ENCODE results near the gene ST7. TPM values are rescaled to one million over a fixed set of nuclear protein-coding genes. Genes with fewer than 3 reads are reported as not detected.

Gene ST7
- total and polyA plus RNA-seq, 2 of the 13 experiments (the other 11 are each of a cell fraction or from before 2014, with no cell fraction given) = 17.3 to 23.5 TPM

- Histone ChIP-seq H3K9me3 (ENCODE audit: low read length) (no peaks in the 10 kb centered on the region), H4K20me1 (ENCODE audit: insufficient read depth, low read length) (no peaks in the 10 kb centered on the region), H2AFZ (ENCODE audit: low read length) (no peak overlapping the region), H3K4me1 (ENCODE audit: insufficient read depth, low read length) (no peaks in the 10 kb centered on the region), H3K79me2 (ENCODE audit: insufficient read depth, low read length) (no peaks in the 10 kb centered on the region), H3K36me3 (replicated peaks in 1 of 2; ENCODE audit: control insufficient read depth in 1 of 2, insufficient read depth in 2 of 2, low read length in 2 of 2) (peaks cover 13 to 85% of the 10 kb centered on the region in 2 experiments; a peak in 4 of 5 replicates), H3K4me2 (ENCODE audit: low read depth, low read length) (no peak overlapping the region), H3K27ac (ENCODE audit: extremely low read length, insufficient read depth, low read length) (no peak overlapping the region), H3K9ac (ENCODE audit: insufficient read depth, low read depth, low read length) (no peak overlapping the region), H3K4me3 (replicated peaks in 1 of 3; ENCODE audit: insufficient read depth in 1 of 3, low read depth in 2 of 3, low read length in 3 of 3) (no peak overlapping the region), H3K27me3 (ENCODE audit: control insufficient read depth in 1 of 2, insufficient read depth in 2 of 2, low read length in 2 of 2) (no peaks in the 10 kb centered on the region)
- in situ Hi-C loops (cut with HindIII; ENCODE audit: extremely low pct_ligation_motif_present, low pct_unique_long_range_greater_than_20kb) (no loop called here), intact Hi-C loops (cut with micrococcal nuclease; ENCODE audit: unreplicated experiment) (loop anchor here (10.0 kb wide), 1 partner anchor 46 kb away; the partner anchor contains the start of gene CAPZA2)
- CTCF ChIA-PET (ENCODE audit: low intra/inter-chr PET ratio, low total read pairs) = no interaction called here
- FAIRE-seq = no peak
- no TSS peak for BruUV-seq (replicated peaks)
- WGBS (ENCODE audit: low lambda C conversion rate) = 99% methylated on average over 6 of the region's 6 CpGs
- no peak for ATAC-seq
- DNase-seq (ENCODE audit: low spot score) = no peak
- POLR2A ChIA-PET = no interaction called here
- TF ChIP-seq MAFK (conservative IDR thresholded peaks at IDR 0.05 in 1 of 2, IDR thresholded peaks at IDR 0.05 in 1 of 2; ENCODE audit: low read length in 2 of 2) (peak; percentile 27 to 67; a peak in 2 of 4 replicates), ZNF253 (CRISPR knock-in tag; IDR thresholded peaks at IDR 0.05; ENCODE audit: borderline replicate concordance) (no peak), MAFF (IDR thresholded peaks at IDR 0.05; ENCODE audit: low read depth, low read length) (peak; percentile 65)
Observed at GRCh38 chr7:116910383-116910782, 42.9 kb upstream of the ST7 start.

- WGBS (ENCODE audit: low lambda C conversion rate) = 100% methylated on average over 1 of the region's 1 CpG
- peaks cover 14 to 81% of the 10 kb centered on the region in 2 experiments; a peak in 4 of 5 replicates for H3K36me3 ChIP-seq (replicated peaks in 1 of 2; ENCODE audit: control insufficient read depth in 1 of 2, insufficient read depth in 2 of 2, low read length in 2 of 2)
- H2AFZ ChIP-seq (ENCODE audit: low read length) = no peak overlapping the region
- no peaks in the 10 kb centered on the region for H3K27me3 ChIP-seq (ENCODE audit: control insufficient read depth in 1 of 2, insufficient read depth in 2 of 2, low read length in 2 of 2)
- in situ Hi-C loops (cut with HindIII; ENCODE audit: extremely low pct_ligation_motif_present, low pct_unique_long_range_greater_than_20kb) = no loop called here
- CTCF ChIA-PET (ENCODE audit: low intra/inter-chr PET ratio, low total read pairs) = no interaction called here
- POLR2A ChIA-PET = no interaction called here
- H3K79me2 ChIP-seq (ENCODE audit: insufficient read depth, low read length) = no peaks in the 10 kb centered on the region
- H3K4me3 ChIP-seq (replicated peaks in 1 of 3; ENCODE audit: insufficient read depth in 1 of 3, low read depth in 2 of 3, low read length in 3 of 3) = no peak overlapping the region
- intact Hi-C loops (cut with micrococcal nuclease; ENCODE audit: unreplicated experiment) = loop anchor here (10.0 kb wide), 1 partner anchor 47 kb away; the partner anchor contains the start of gene CAPZA2
- no peaks in the 10 kb centered on the region for H3K9me3 ChIP-seq (ENCODE audit: low read length)
- DNase-seq (ENCODE audit: low spot score) (no peak), FAIRE-seq (no peak), ATAC-seq (no peak)
- H4K20me1 ChIP-seq (ENCODE audit: insufficient read depth, low read length) = no peaks in the 10 kb centered on the region
- BruUV-seq (replicated peaks) = no TSS peak
- H3K4me1 ChIP-seq (ENCODE audit: insufficient read depth, low read length) = no peaks in the 10 kb centered on the region
- no peak for TF ChIP-seq FOXJ3 (CRISPR knock-in tag; IDR thresholded peaks at IDR 0.05; ENCODE audit: borderline replicate concordance)
- TF ChIP-seq ZNF44 (CRISPR knock-in tag; IDR thresholded peaks at IDR 0.05) = no peak
- TF ChIP-seq FIP1L1 (IDR thresholded peaks at IDR 0.05; ENCODE audit: borderline replicate concordance, insufficient read depth, low read depth, low read length) = no peak
- no peak for TF ChIP-seq ATF7 (IDR thresholded peaks at IDR 0.05)
- TF ChIP-seq ATF7 (CRISPR knock-in tag; IDR thresholded peaks at IDR 0.05) = no peak
- no peak for TF ChIP-seq YEATS4 (CRISPR knock-in tag; IDR thresholded peaks at IDR 0.05; ENCODE audit: borderline replicate concordance)
- TF ChIP-seq CENPT (CRISPR knock-in tag; IDR thresholded peaks at IDR 0.05; ENCODE audit: low read depth) = no peak
- H3K9ac ChIP-seq (ENCODE audit: insufficient read depth, low read depth, low read length) = no peak overlapping the region
- H3K27ac ChIP-seq (ENCODE audit: extremely low read length, insufficient read depth, low read length) = no peak overlapping the region
- H3K4me2 ChIP-seq (ENCODE audit: low read depth, low read length) = no peak overlapping the region
Observed at GRCh38 chr7:116911801-116912200, 41.5 kb upstream of the ST7 start.
